ENCODE results near the gene HPGDS. TPM values are rescaled to one million over a fixed set of nuclear protein-coding genes. Genes with fewer than 3 reads are reported as not detected.

The HPGDS gene
- total RNA-seq, 2 donors from 2014 or later = 0.63 TPM; not detected in 1

DNA sequence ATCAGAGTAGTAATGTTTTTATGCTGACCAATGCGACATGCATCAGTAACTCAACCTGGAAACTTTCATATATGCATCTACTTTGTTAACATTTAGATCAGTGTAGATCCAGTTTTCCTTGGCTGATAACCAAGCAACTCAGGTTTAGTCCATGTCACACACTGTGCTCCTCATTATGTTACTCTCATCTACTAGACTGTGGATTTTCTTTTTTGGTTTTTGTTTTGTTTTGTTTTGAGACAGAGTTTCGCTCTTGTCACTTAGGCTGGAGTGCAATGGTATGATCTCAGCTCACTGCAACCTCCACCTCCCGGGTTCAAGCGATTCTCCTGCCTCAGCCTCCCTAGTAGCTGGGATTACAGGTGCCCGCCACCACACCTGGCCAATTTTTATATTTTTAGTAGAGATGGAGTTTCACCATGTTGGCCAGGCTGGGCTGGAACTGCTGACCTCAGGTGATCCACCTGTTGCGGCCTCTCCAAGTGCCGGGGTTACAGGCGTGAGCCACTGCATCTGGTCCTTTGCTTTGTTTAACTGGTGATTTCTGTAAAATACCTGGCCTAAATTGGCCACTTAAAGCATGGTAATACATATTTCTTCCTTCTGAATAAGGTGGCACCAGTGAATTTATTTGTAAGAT is 86.4 kb downstream of the HPGDS start:
- no peak for DNase-seq (ENCODE audit: low spot score)
- H3K27ac ChIP-seq = no peak overlapping the region
- H3K36me3 ChIP-seq = peaks cover 26% of the 10 kb centered on the region
- no peaks in the 10 kb centered on the region for H3K4me1 ChIP-seq
- H3K4me3 ChIP-seq = no peak overlapping the region
- H3K27me3 ChIP-seq = no peaks in the 10 kb centered on the region
- no peaks in the 10 kb centered on the region for H3K9me3 ChIP-seq
- TF ChIP-seq, protein P1, sequence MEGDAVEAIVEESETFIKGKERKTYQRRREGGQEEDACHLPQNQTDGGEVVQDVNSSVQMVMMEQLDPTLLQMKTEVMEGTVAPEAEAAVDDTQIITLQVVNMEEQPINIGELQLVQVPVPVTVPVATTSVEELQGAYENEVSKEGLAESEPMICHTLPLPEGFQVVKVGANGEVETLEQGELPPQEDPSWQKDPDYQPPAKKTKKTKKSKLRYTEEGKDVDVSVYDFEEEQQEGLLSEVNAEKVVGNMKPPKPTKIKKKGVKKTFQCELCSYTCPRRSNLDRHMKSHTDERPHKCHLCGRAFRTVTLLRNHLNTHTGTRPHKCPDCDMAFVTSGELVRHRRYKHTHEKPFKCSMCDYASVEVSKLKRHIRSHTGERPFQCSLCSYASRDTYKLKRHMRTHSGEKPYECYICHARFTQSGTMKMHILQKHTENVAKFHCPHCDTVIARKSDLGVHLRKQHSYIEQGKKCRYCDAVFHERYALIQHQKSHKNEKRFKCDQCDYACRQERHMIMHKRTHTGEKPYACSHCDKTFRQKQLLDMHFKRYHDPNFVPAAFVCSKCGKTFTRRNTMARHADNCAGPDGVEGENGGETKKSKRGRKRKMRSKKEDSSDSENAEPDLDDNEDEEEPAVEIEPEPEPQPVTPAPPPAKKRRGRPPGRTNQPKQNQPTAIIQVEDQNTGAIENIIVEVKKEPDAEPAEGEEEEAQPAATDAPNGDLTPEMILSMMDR (IDR thresholded peaks at IDR 0.05) = no peak

DNA sequence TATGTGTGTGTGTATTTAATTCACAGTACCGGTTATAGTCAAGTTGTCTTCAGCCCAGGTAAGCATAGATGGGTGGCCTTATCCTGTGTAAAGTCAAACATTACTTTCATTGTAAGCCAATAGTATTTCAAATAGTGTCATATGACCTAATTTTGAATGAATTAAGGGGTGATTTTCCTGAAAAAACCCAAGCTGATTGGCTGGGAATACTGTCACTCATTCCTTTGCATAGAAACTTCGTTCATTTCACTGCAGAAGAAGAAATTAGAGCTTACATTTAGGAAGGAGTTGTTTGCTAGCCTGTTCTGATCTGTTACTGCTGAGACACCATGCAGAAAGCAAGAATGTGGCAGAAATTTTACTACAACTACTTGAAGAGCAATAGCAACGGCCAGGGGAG is 89.6 kb downstream of the HPGDS start:
- TF ChIP-seq, protein P1 (IDR thresholded peaks at IDR 0.05) = no peak
- Histone ChIP-seq H3K27me3 (no peaks in the 10 kb centered on the region), H3K4me3 (no peak overlapping the region), H3K36me3 (peaks cover 31% of the 10 kb centered on the region), H3K27ac (no peak overlapping the region), H3K4me1 (no peaks in the 10 kb centered on the region), H3K9me3 (no peaks in the 10 kb centered on the region)
- no peak for DNase-seq (ENCODE audit: low spot score)

GRCh38 chr4:94251094-94251493 is 91.5 kb downstream of the HPGDS start:
- TF ChIP-seq, protein P1 (IDR thresholded peaks at IDR 0.05) = no peak
- Histone ChIP-seq H3K4me1 (no peaks in the 10 kb centered on the region), H3K9me3 (no peaks in the 10 kb centered on the region), H3K27me3 (no peaks in the 10 kb centered on the region), H3K27ac (no peak overlapping the region), H3K4me3 (no peak overlapping the region), H3K36me3 (peaks cover 31% of the 10 kb centered on the region)
- no peak for DNase-seq (ENCODE audit: low spot score)

Other genes starting within 250 kb of the HPGDS start
- 10 to 100 TPM in 1 of 2 donors, 1 to 10 TPM in 1; 8.2 to 10.8 TPM for gene SMARCAD1, start 135.0 kb downstream of the HPGDS start, total RNA-seq
- 100 to 1,000 TPM; 598 to 841 TPM for gene PDLIM5, start 109.1 kb upstream of the HPGDS start, total RNA-seq

Data from right atrium auricular region (tissue), 2 donors.